KMS-11 (cell line): Measurements from ENCODE around the gene PCID2.

Experiments used
- H2AFZ ChIP-seq: fragments of 200-600 bp; sonication (generic); 2 replicates; pipeline ENCODE4 v1.6.1; 2016; ENCODE audit warnings: antibody characterized with exemption, mixed run types, low read depth
- H3K27ac ChIP-seq: fragments of 200-600 bp; sonication (generic); 2 replicates; pipeline ENCODE4 v1.6.1; 2016; ENCODE audit warnings: mild to moderate bottlenecking, mixed run types
- H3K27me3 ChIP-seq: fragments of 200-600 bp; sonication (generic); 2 replicates; pipeline ENCODE4 v1.6.1; 2017; ENCODE audit warnings: mild to moderate bottlenecking, low read depth, mixed run types, moderate library complexity; ENCODE audit not compliant: insufficient read depth
- H3K36me3 ChIP-seq: fragments of 200-600 bp; sonication (generic); 2 replicates; pipeline ENCODE4 v1.6.1; 2017; ENCODE audit warnings: mild to moderate bottlenecking, mixed run types; ENCODE audit not compliant: insufficient read depth
- H3K4me1 ChIP-seq: fragments of 200-600 bp; sonication (generic); 2 replicates; pipeline ENCODE4 v1.6.1; 2016; ENCODE audit warnings: mild to moderate bottlenecking, low read depth, mixed run types; ENCODE audit not compliant: poor library complexity, severe bottlenecking
- H3K4me2 ChIP-seq: fragments of 200-600 bp; sonication (generic); 2 replicates; pipeline ENCODE4 v1.7.0; 2016; ENCODE audit warnings: mild to moderate bottlenecking, mixed run types
- H3K4me3 ChIP-seq: fragments of 200-600 bp; sonication (generic); IDR thresholded peaks from 2 replicates; pipeline ENCODE4 v1.6.1; 2017; ENCODE audit warnings: low read depth, low read length, mixed read lengths; ENCODE audit not compliant: insufficient read depth
- H3K79me2 ChIP-seq: fragments of 200-600 bp; sonication (generic); 2 replicates; pipeline ENCODE4 v1.6.1; 2016; ENCODE audit warnings: low read depth, mixed run types; ENCODE audit not compliant: insufficient read depth
- H3K9ac ChIP-seq: fragments of 200-600 bp; sonication (generic); 2 replicates; pipeline ENCODE4 v1.6.1; 2016; ENCODE audit warnings: mild to moderate bottlenecking, mixed run types
- H4K20me1 ChIP-seq: fragments of 200-600 bp; sonication (generic); 2 replicates; pipeline ENCODE4 v1.6.1; 2016; ENCODE audit warnings: mild to moderate bottlenecking, mixed run types; ENCODE audit not compliant: insufficient read depth
- CTCF ChIP-seq: fragments of 200-600 bp; sonication (generic); conservative IDR thresholded peaks from 2 replicates; pipeline ENCODE4 v1.6.1; 2017; ENCODE audit warnings: low read depth, mild to moderate bottlenecking, antibody characterized with exemption, low read length, moderate library complexity, mixed read lengths

The PCID2 gene

GRCh38 chr13:113209759-113210421, 1.4 kb upstream of the PCID2 start:
- H3K36me3 ChIP-seq: no peaks in the 10 kb centered on the region
- peak overlapping the region; percentile 78 for H3K9ac ChIP-seq
- peak overlapping the region; percentile 80 for H3K27ac ChIP-seq
- peaks cover 49% of the 10 kb centered on the region for H3K4me1 ChIP-seq
- H3K4me2 ChIP-seq: peak overlapping the region; percentile 88
- H2AFZ ChIP-seq: peak overlapping the region; percentile 18; the same call in 1 of the 2 replicates
- H3K27me3 ChIP-seq: no peaks in the 10 kb centered on the region
- TF ChIP-seq CTCF: no peak
- H3K4me3 ChIP-seq: no peak overlapping the region
- H3K79me2 ChIP-seq: peaks cover 81% of the 10 kb centered on the region
- 0 out of 2 replicates have a peak, but pooled peaks cover 11% of the 10 kb centered on the region for H4K20me1 ChIP-seq

GRCh38 chr13:113209336-113209758, 878 bp upstream of the PCID2 start, which contains the start of gene CUL4A:
Gene CUL4A, plus strand, starts transcription at chr13:113209613. Its CDS starts 15 bp downstream, at chr13:113209628.
- H3K4me2 ChIP-seq: peak within 1 kb of the TSS; percentile 88
- no peaks in the 10 kb centered on the region for H3K36me3 ChIP-seq
- H4K20me1 ChIP-seq: 0 out of 2 replicates have a peak, but pooled peaks cover 11% of the 10 kb centered on the region
- H3K27me3 ChIP-seq: no peaks in the 10 kb centered on the region
- peaks cover 49% of the 10 kb centered on the region for H3K4me1 ChIP-seq
- peak within 1 kb of the TSS; percentile 49 for H2AFZ ChIP-seq
- peak within 1 kb of the TSS; percentile 89 for H3K27ac ChIP-seq
- TF ChIP-seq CTCF: no peak
- H3K4me3 ChIP-seq: no peak within 1 kb of the TSS
- H3K9ac ChIP-seq: peak within 1 kb of the TSS; percentile 89
- H3K79me2 ChIP-seq: peaks cover 81% of the 10 kb centered on the region

GRCh38 chr13:113207890-113208420, 514 bp downstream of the PCID2 start:
- Histone ChIP-seq H3K4me1 (peaks cover 41% of the 10 kb centered on the region), H2AFZ (peak overlapping the region; percentile 49), H3K9ac (peak overlapping the region; percentile 89), H3K79me2 (peaks cover 76% of the 10 kb centered on the region), H3K36me3 (no peaks in the 10 kb centered on the region), H4K20me1 (0 out of 2 replicates have a peak, but pooled peaks cover 7% of the 10 kb centered on the region), H3K4me3 (no peak overlapping the region), H3K27ac (peak overlapping the region; percentile 89), H3K4me2 (peak overlapping the region; percentile 84), H3K27me3 (no peaks in the 10 kb centered on the region)
- no peak for TF ChIP-seq CTCF

GRCh38 chr13:113207460-113207859, 1.0 kb downstream of the PCID2 start:
- Histone ChIP-seq H3K4me3 (no peak overlapping the region), H3K27ac (peak overlapping the region; percentile 89; the same call in 1 of the 2 replicates), H3K36me3 (no peaks in the 10 kb centered on the region), H2AFZ (no peak overlapping the region), H3K9ac (peak overlapping the region; percentile 89; the same call in 1 of the 2 replicates), H4K20me1 (0 out of 2 replicates have a peak, but pooled peaks cover 7% of the 10 kb centered on the region), H3K27me3 (no peaks in the 10 kb centered on the region), H3K79me2 (peaks cover 72% of the 10 kb centered on the region), H3K4me1 (peaks cover 41% of the 10 kb centered on the region), H3K4me2 (peak overlapping the region; percentile 84)
- no peak for TF ChIP-seq CTCF
